HG03139 (cell line): ENCODE results near the gene CRTAC1.

Source experiments
- ATAC-seq: cut with Tn5 transposase; IDR thresholded peaks from one replicate; pipeline ENCODE4 v1.9.1; 2021; ENCODE audit not compliant: unreplicated experiment

Gene CRTAC1

GRCh38 chr10:97901381-97901780 is 129.0 kb downstream of the CRTAC1 start:
- ATAC-seq = no peak

GRCh38 chr10:97898429-97898828 is 132.0 kb downstream of the CRTAC1 start:
- no peak for ATAC-seq

GRCh38 chr10:97896756-97897358 is 133.6 kb downstream of the CRTAC1 start:
- ATAC-seq = no peak

GRCh38 chr10:97895915-97896314 is 134.5 kb downstream of the CRTAC1 start:
- ATAC-seq = no peak

GRCh38 chr10:97895084-97895483 is 135.3 kb downstream of the CRTAC1 start:
- ATAC-seq = no peak

GRCh38 chr10:97894092-97894491 is 136.3 kb downstream of the CRTAC1 start:
- ATAC-seq = no peak

GRCh38 chr10:97892939-97893338 is 137.5 kb downstream of the CRTAC1 start:
- ATAC-seq = no peak

GRCh38 chr10:97892506-97892905 is 137.9 kb downstream of the CRTAC1 start:
- no peak for ATAC-seq

GRCh38 chr10:97891497-97892167 is 138.8 kb downstream of the CRTAC1 start:
- ATAC-seq = no peak

GRCh38 chr10:97889461-97890265 is 140.8 kb downstream of the CRTAC1 start:
- ATAC-seq = no peak

GRCh38 chr10:97888641-97889262 is 141.7 kb downstream of the CRTAC1 start:
- no peak for ATAC-seq

GRCh38 chr10:97888134-97888533 is 142.3 kb downstream of the CRTAC1 start:
- ATAC-seq = no peak

- no peak for ATAC-seq
Measured at GRCh38 chr10:97887399-97887798, 143.0 kb downstream of the CRTAC1 start.

- no peak for ATAC-seq
Measured at GRCh38 chr10:97886286-97886685, 144.1 kb downstream of the CRTAC1 start.

- ATAC-seq = no peak
Measured at GRCh38 chr10:97883092-97883485, 147.3 kb downstream of the CRTAC1 start.

- no peak for ATAC-seq
Measured at GRCh38 chr10:97882142-97883091, 148.0 kb downstream of the CRTAC1 start.

GRCh38 chr10:97880109-97880508 is 150.3 kb downstream of the CRTAC1 start:
- ATAC-seq = no peak

GRCh38 chr10:97879241-97879640 is 151.2 kb downstream of the CRTAC1 start:
- ATAC-seq = no peak

- no peak for ATAC-seq
Measured at GRCh38 chr10:97876402-97876801, 154.0 kb downstream of the CRTAC1 start.

GRCh38 chr10:97875391-97875790 is 155.0 kb downstream of the CRTAC1 start:
- ATAC-seq = no peak
